Measurements from ENCODE around the gene CASZ1. TPM values are rescaled to one million over a fixed set of nuclear protein-coding genes. Genes with fewer than 3 reads are reported as not detected.

Gene CASZ1
- total and polyA plus RNA-seq, 5 donors from 2014 or later = 0.57 to 55.1 (median 1.1) TPM

DNA sequence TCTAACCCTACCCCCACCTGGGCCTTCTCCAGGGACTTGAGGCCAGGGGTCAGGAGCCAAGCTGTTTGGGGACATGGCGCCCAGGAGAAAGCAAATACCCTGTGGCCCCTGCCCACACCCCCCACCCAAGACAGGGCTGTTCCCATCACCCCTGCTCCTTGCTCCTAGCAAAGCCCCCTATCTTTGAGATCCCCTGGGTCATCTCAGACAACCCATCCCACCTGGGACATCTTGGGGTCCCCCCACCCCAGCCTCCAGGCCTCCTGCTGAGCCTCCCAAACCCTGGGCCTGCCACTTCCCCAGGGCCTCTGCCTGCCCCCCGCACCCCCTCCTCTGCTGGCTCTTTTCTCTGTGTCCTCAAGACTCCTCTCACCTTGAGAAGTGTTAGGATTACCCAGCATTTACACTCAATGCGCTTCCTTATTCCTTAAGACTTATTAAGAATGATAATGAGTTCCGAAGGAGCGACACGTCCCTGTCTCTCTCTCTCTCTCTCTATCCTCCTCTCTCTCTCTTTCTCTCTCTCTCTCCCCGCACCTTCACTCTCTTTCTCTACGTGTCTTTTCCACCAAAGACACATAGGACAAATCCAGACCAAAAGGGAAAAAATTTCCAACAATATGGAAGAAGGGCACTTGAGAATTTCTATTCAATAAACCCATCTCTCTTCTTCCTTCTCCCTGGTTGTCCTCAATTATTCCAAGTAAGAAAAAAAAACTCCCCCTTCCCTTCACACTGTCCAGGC lies 7.2 kb downstream of the CASZ1 start:
- H3K27ac ChIP-seq (ENCODE audit: insufficient read depth, low read length, poor library complexity, severe bottlenecking) = no peak overlapping the region
- H3K4me1 ChIP-seq (ENCODE audit: control insufficient read depth, insufficient read depth, low read length, poor library complexity, severe bottlenecking) = no peaks in the 10 kb centered on the region
- no peaks in the 10 kb centered on the region for H3K36me3 ChIP-seq (ENCODE audit: control insufficient read depth, insufficient read depth, low read length)
- peaks cover 40% of the 10 kb centered on the region for H3K27me3 Mint-ChIP-seq
- no peaks in the 10 kb centered on the region for H3K9me3 ChIP-seq (ENCODE audit: control insufficient read depth in 2 of 2, low read length in 2 of 2)
- H3K27ac Mint-ChIP-seq = no peak overlapping the region
- no peaks in the 10 kb centered on the region for H3K36me3 Mint-ChIP-seq
- no peaks in the 10 kb centered on the region for H3K9me3 Mint-ChIP-seq
- H3K4me1 Mint-ChIP-seq = peaks cover 0 to 9% (median 7%) of the 10 kb centered on the region in 4 donors
- DNase-seq (no peak), ATAC-seq (ENCODE audit: low read depth in 2 of 2) (no peak)
- no peak overlapping the region for H3K4me3 Mint-ChIP-seq
- H3K27me3 ChIP-seq (ENCODE audit: control insufficient read depth, insufficient read depth, low read length) = peaks cover 10% of the 10 kb centered on the region
- H3K4me3 ChIP-seq (ENCODE audit: low read depth, low read length) = no peak overlapping the region

DNA sequence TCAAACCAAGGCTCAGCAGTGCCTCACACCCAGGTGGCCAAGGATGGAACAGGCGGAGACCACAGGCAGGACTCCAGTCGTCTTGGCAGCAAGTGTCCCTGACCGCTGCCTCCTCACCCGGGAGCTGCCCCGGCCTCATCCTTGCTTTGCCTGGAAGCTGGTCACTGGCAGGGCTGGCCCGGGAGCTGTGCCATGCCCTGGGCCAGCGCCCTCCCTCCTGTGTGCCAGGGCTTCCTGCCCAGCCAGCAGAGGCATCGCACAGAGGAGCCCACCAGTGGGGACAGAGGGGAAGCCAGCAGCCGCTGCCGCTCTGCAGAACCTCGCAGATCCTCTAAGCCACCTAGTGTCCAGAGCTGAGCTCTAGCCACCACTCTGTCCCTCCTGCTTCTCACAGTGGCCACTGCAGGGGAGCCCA lies 7.8 kb downstream of the CASZ1 start:
- H3K27me3 ChIP-seq (ENCODE audit: control insufficient read depth, insufficient read depth, low read length) = peaks cover 10% of the 10 kb centered on the region
- Mint-ChIP-seq H3K4me1 (peaks cover 0 to 6% (median 4%) of the 10 kb centered on the region in 4 donors), H3K27ac (no peak overlapping the region), H3K4me3 (no peak overlapping the region), H3K36me3 (no peaks in the 10 kb centered on the region), H3K9me3 (no peaks in the 10 kb centered on the region), H3K27me3 (peaks cover 37% of the 10 kb centered on the region)
- no peaks in the 10 kb centered on the region for H3K9me3 ChIP-seq (ENCODE audit: control insufficient read depth in 2 of 2, low read length in 2 of 2)
- ATAC-seq (ENCODE audit: low read depth in 2 of 2) = no peak
- no peaks in the 10 kb centered on the region for H3K4me1 ChIP-seq (ENCODE audit: control insufficient read depth, insufficient read depth, low read length, poor library complexity, severe bottlenecking)
- no peak for DNase-seq
- no peak overlapping the region for H3K27ac ChIP-seq (ENCODE audit: insufficient read depth, low read length, poor library complexity, severe bottlenecking)
- H3K4me3 ChIP-seq (ENCODE audit: low read depth, low read length) = no peak overlapping the region
- no peaks in the 10 kb centered on the region for H3K36me3 ChIP-seq (ENCODE audit: control insufficient read depth, insufficient read depth, low read length)

DNA sequence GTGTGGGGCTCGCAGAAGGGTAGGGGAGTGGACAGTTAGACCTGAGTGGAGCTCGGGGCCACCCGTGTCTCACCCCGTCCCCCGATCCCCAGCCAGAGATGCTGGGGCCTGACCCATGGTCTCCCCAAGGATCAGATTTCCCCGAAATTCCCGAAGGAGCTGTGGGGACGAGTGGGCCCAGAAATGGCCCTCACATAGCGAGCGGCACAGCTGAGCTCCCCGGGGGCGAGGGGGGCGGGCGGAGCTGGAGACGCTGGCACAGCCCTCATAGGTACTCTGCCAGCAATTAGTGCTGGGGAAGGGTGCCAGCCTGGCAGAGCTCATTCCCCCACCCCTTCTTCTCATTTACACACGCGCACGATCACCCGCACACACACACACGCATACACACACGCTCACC lies 9.2 kb downstream of the CASZ1 start:
- Mint-ChIP-seq H3K4me3 (no peak overlapping the region), H3K27ac (no peak overlapping the region), H3K27me3 (peaks cover 25% of the 10 kb centered on the region), H3K4me1 (no peaks in the 10 kb centered on the region), H3K9me3 (no peaks in the 10 kb centered on the region), H3K36me3 (no peaks in the 10 kb centered on the region)
- ATAC-seq (ENCODE audit: low read depth in 2 of 2) (no peak), DNase-seq (no peak)
- Histone ChIP-seq H3K27me3 (ENCODE audit: control insufficient read depth, insufficient read depth, low read length) (peaks cover 8% of the 10 kb centered on the region), H3K36me3 (ENCODE audit: control insufficient read depth, insufficient read depth, low read length) (no peaks in the 10 kb centered on the region), H3K4me3 (ENCODE audit: low read depth, low read length) (no peak overlapping the region), H3K9me3 (ENCODE audit: control insufficient read depth in 2 of 2, low read length in 2 of 2) (no peaks in the 10 kb centered on the region), H3K4me1 (ENCODE audit: control insufficient read depth, insufficient read depth, low read length, poor library complexity, severe bottlenecking) (no peaks in the 10 kb centered on the region), H3K27ac (ENCODE audit: insufficient read depth, low read length, poor library complexity, severe bottlenecking) (no peak overlapping the region)

DNA sequence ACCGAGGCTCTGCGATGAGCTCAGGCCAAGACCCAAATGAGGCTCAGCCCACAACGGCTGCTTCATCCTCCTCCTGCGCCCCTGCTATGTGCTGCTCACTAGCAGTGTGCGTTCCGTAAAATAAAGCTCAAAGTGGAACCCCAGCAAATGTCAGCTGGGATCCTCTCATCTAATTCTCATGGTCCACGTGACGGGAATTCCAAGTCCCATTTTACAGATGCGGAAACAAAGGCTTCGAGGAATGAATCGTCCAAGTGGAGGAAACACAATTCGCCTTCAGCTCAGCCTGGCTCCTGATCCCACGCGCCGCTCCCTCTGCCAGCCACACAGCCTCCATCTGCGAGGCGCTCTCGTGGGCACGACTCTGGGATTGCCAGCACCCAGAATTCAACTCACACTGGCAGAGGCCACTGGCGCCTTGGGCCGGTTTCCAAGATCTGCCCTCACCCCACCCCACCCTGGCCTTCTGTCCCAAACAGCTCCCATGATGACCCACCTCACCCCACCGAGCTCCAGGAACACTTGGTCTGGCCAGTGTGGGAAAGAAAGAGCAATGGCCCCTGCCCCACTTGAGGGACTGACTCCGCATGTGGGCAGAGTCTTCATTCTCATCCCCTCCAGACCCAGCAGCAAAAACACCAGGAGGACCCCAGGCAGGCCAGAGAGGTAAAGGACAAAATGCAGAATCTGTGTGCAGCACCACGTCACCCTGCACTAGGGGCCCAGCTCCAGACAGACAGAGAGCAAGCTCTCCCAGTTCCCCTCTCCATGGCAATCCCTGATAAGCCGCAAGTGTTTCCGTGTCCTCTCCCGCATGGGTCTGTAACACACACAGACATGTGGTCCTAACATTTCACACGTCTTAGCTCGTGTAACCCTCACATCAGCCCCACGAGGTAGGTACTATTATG lies 10.5 kb downstream of the CASZ1 start:
- Histone ChIP-seq H3K27me3 (ENCODE audit: control insufficient read depth, insufficient read depth, low read length) (no peaks in the 10 kb centered on the region), H3K4me3 (ENCODE audit: low read depth, low read length) (no peak overlapping the region), H3K27ac (ENCODE audit: insufficient read depth, low read length, poor library complexity, severe bottlenecking) (no peak overlapping the region), H3K9me3 (ENCODE audit: control insufficient read depth in 2 of 2, low read length in 2 of 2) (no peaks in the 10 kb centered on the region), H3K36me3 (ENCODE audit: control insufficient read depth, insufficient read depth, low read length) (no peaks in the 10 kb centered on the region), H3K4me1 (ENCODE audit: control insufficient read depth, insufficient read depth, low read length, poor library complexity, severe bottlenecking) (no peaks in the 10 kb centered on the region)
- ATAC-seq (ENCODE audit: low read depth in 2 of 2) (no peak), DNase-seq (no peak)
- Mint-ChIP-seq H3K36me3 (no peaks in the 10 kb centered on the region), H3K27me3 (peaks cover 24% of the 10 kb centered on the region), H3K27ac (no peak overlapping the region), H3K4me3 (no peak overlapping the region), H3K9me3 (no peaks in the 10 kb centered on the region), H3K4me1 (no peaks in the 10 kb centered on the region)

DNA sequence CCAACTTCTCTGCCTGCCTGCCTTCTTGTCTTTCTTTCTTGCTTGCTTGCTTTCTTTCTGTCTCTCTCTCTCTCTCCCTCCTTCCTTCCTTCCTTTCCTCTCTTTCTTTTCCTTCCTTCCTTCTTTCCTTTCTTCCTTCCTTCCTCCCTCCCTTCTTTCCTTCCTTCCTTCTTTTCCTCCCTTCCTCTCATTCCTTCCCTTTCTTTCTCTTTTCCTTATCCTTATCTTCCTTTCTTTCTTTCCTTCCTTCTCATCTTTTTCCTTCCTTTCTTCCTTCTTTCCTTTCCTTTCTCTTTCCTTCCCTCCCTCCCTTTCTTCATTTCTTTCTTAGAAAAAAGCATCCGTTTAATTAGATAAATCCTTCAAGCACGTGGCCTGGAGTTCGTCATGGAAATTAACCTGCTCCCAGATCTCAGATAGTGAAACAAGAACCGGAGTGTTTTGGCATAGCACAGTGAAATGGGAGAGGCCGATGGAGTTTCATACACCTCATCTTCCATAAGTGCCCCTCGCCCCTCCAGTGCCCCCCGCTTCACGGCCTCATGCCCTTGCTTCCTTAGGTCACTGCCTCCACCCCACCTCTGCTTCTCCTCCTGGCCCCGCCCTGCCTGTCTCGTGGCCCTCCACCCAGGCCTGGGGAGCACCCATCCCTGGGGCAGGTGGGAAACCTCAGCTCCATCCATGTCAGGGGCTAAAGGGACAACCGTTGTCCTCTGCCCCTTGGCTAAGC lies 11.3 kb downstream of the CASZ1 start:
- Mint-ChIP-seq H3K36me3 (no peaks in the 10 kb centered on the region), H3K9me3 (no peaks in the 10 kb centered on the region), H3K4me3 (no peak overlapping the region), H3K27me3 (peaks cover 24% of the 10 kb centered on the region), H3K27ac (no peak overlapping the region), H3K4me1 (no peaks in the 10 kb centered on the region)
- Histone ChIP-seq H3K4me3 (ENCODE audit: low read depth, low read length) (no peak overlapping the region), H3K27ac (ENCODE audit: insufficient read depth, low read length, poor library complexity, severe bottlenecking) (no peak overlapping the region), H3K27me3 (ENCODE audit: control insufficient read depth, insufficient read depth, low read length) (no peaks in the 10 kb centered on the region), H3K4me1 (ENCODE audit: control insufficient read depth, insufficient read depth, low read length, poor library complexity, severe bottlenecking) (no peaks in the 10 kb centered on the region), H3K36me3 (ENCODE audit: control insufficient read depth, insufficient read depth, low read length) (no peaks in the 10 kb centered on the region), H3K9me3 (ENCODE audit: control insufficient read depth in 2 of 2, low read length in 2 of 2) (no peaks in the 10 kb centered on the region)
- no peak for DNase-seq
- no peak for ATAC-seq (ENCODE audit: low read depth in 2 of 2)

DNA sequence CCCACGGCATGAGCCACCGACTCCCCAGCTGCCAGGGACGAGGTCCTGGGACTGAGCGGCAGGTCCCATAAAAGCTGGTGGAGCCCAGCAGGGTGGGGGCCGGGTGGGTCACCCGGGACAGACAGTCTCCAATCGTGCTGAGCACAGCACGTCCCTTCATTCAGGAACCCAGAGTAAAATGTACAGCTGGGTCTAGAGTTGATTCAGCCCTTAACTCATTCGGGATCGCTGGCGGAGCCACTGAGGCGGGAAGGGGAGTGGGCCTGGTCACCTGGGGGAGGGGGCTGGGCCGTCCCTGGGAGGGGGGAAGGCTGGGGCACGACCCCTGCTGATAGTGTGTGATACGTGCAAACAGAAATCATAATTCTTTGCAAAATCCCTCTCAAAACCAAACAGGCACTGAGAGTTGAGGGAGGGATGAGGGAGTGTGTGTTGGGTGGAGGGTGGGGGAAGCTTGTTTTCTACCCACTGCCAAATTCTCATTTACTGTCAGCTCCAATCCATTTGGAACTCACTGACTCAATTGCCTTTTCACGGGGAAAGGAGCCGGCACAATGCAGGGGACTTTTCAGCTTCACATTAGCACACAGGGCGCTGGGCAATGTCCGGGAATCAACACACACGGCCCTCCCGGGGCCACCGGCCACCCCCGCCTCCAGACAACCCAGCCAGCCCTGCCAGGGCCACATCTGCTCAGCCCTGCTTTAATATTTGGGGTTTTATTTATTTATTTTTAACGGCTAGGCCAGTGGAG lies 13.8 kb downstream of the CASZ1 start:
- H3K9me3 ChIP-seq (ENCODE audit: control insufficient read depth in 2 of 2, low read length in 2 of 2) = no peaks in the 10 kb centered on the region
- ATAC-seq (ENCODE audit: low read depth in 2 of 2) (no peak), DNase-seq (no peak)
- H3K36me3 ChIP-seq (ENCODE audit: control insufficient read depth, insufficient read depth, low read length) = no peaks in the 10 kb centered on the region
- no peaks in the 10 kb centered on the region for H3K4me1 ChIP-seq (ENCODE audit: control insufficient read depth, insufficient read depth, low read length, poor library complexity, severe bottlenecking)
- no peak overlapping the region for H3K4me3 ChIP-seq (ENCODE audit: low read depth, low read length)
- no peaks in the 10 kb centered on the region for H3K27me3 ChIP-seq (ENCODE audit: control insufficient read depth, insufficient read depth, low read length)
- no peaks in the 10 kb centered on the region for H3K4me1 Mint-ChIP-seq
- H3K36me3 Mint-ChIP-seq = no peaks in the 10 kb centered on the region
- no peak overlapping the region for H3K27ac ChIP-seq (ENCODE audit: insufficient read depth, low read length, poor library complexity, severe bottlenecking)
- peaks cover 14% of the 10 kb centered on the region for H3K27me3 Mint-ChIP-seq
- H3K4me3 Mint-ChIP-seq = no peak overlapping the region
- no peak overlapping the region for H3K27ac Mint-ChIP-seq
- no peaks in the 10 kb centered on the region for H3K9me3 Mint-ChIP-seq

DNA sequence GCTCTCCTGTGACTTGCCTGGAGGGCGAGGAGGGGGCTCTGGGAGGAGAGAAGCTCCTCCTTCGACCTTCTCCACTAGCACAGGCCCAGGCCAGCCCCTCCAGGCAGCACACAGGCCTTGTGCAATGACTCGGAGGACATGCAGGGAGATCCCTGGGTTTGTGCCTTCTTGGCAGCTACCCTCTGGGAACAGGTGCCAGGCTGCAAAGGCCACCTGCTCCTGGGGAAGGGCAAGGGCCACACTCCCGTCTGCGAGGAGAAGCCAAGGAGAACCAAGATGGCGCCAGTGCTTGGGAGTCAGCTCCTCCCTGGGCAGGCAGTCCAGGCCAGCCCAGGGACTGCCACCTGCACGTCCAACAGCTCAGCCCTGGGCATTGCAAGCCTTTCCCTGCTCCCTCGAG lies 15.3 kb downstream of the CASZ1 start:
- Histone ChIP-seq H3K4me3 (ENCODE audit: low read depth, low read length) (no peak overlapping the region), H3K27ac (ENCODE audit: insufficient read depth, low read length, poor library complexity, severe bottlenecking) (no peak overlapping the region), H3K36me3 (ENCODE audit: control insufficient read depth, insufficient read depth, low read length) (no peaks in the 10 kb centered on the region), H3K9me3 (ENCODE audit: control insufficient read depth in 2 of 2, low read length in 2 of 2) (no peaks in the 10 kb centered on the region), H3K4me1 (ENCODE audit: control insufficient read depth, insufficient read depth, low read length, poor library complexity, severe bottlenecking) (no peaks in the 10 kb centered on the region), H3K27me3 (ENCODE audit: control insufficient read depth, insufficient read depth, low read length) (no peaks in the 10 kb centered on the region)
- Mint-ChIP-seq H3K9me3 (no peaks in the 10 kb centered on the region), H3K4me1 (no peaks in the 10 kb centered on the region), H3K27me3 (peaks cover 13% of the 10 kb centered on the region), H3K4me3 (no peak overlapping the region), H3K36me3 (no peaks in the 10 kb centered on the region), H3K27ac (no peak overlapping the region)
- DNase-seq = no peak
- ATAC-seq (ENCODE audit: low read depth in 2 of 2) = no peak

Data from CD4-positive, CD25-positive, alpha-beta regulatory T cell (primary cell).